GM12878 (cell line): Measurements from ENCODE around the gene DLG2. TPM values are rescaled to one million over a fixed set of nuclear protein-coding genes. Genes with fewer than 3 reads are reported as not detected.

Experiments used
- ATAC-seq: fragments of 200-7000 bp; cut with Tn5 transposase; 3 replicates; pipeline ENCODE4 v1.9.1; 2020; ENCODE audit warnings: mild to moderate bottlenecking, moderate library complexity
- BruUV-seq: library from RNA; stranded (reverse); fragments of 400-500 nt; replicated peaks from 2 replicates; lab custom pipeline; 2021; lab: Mats Ljungman, UMichigan
- CTCF ChIA-PET: fragments of 300-600 bp; sonication (Branson Sonifier 250); formaldehyde crosslinking; extraction: SDS; loops from one replicate; lab custom pipeline; 2021; ENCODE audit warnings: inconsistent platforms; lab: Yijun Ruan, JAX
- POLR2A ChIA-PET: fragments of 350-600 bp; formaldehyde crosslinking; extraction: SDS; loops from one replicate; lab custom pipeline; 2021; ENCODE audit warnings: inconsistent platforms; lab: Charles Lee
- RAD21 ChIA-PET: fragments of 300-600 bp; sonication (Branson Sonifier 250); formaldehyde crosslinking; loops from one replicate; lab custom pipeline; 2023; ENCODE audit warnings: antibody characterized with exemption; ENCODE audit not compliant: unreplicated experiment; lab: Charles Lee
- SMC1A ChIA-PET: fragments of 300-600 bp; sonication (Branson Sonifier 250); formaldehyde crosslinking; loops from one replicate; lab custom pipeline; 2023; ENCODE audit not compliant: unreplicated experiment, uncharacterized antibody; lab: Charles Lee
- DNase-seq: peaks from one replicate; pipeline ENCODE4 v3.0.0-alpha.2; 2011; ENCODE audit warnings: low read depth, low spot score
- FAIRE-seq: peaks from 3 replicates; lab custom pipeline; 2011; peaks lifted over from hg19 to GRCh38; lab: Jason Lieb, UNC
- H2AFZ ChIP-seq: 2 replicates; pipeline ENCODE4 v1.6.0; 2011; ENCODE audit warnings: low read depth, low read length, control low read depth; ENCODE audit not compliant: control insufficient read depth
- H3K27ac ChIP-seq: 2 replicates; pipeline ENCODE4 v1.5.1; 2011; ENCODE audit warnings: control low read depth; ENCODE audit not compliant: control insufficient read depth, insufficient read depth
- H3K27me3 ChIP-seq, 2 experiments: replicated peaks in 1 of 2; 2 replicates each; pipeline versions ENCODE4 v1.6.0 to v1.6.1; 2011; ENCODE audit warnings: low read length in 1 of 2; ENCODE audit not compliant: control insufficient read depth in 2 of 2, insufficient read depth in 2 of 2
- H3K36me3 ChIP-seq, 2 experiments: 2 replicates each; pipeline ENCODE4 v1.5.1; 2011; ENCODE audit warnings: low read length in 1 of 2; ENCODE audit not compliant: control insufficient read depth in 2 of 2, insufficient read depth in 2 of 2
- H3K4me1 ChIP-seq: 2 replicates; pipeline ENCODE4 v1.6.1; 2011; ENCODE audit warnings: mild to moderate bottlenecking, low read length, moderate library complexity, mixed read lengths; ENCODE audit not compliant: control insufficient read depth, insufficient read depth
- H3K4me2 ChIP-seq: 2 replicates; pipeline ENCODE4 v1.6.0; 2011; ENCODE audit warnings: control low read depth; ENCODE audit not compliant: control insufficient read depth, insufficient read depth
- H3K4me3 ChIP-seq: fragments of 200-600 bp; sonication (generic); 2 replicates; pipeline ENCODE4 v1.5.1; 2016
- H3K79me2 ChIP-seq: 2 replicates; pipeline ENCODE4 v1.6.0; 2011; ENCODE audit warnings: low read length; ENCODE audit not compliant: control insufficient read depth, insufficient read depth
- H3K9ac ChIP-seq: 2 replicates; pipeline ENCODE4 v1.8.0; 2011; ENCODE audit warnings: low read length, control low read depth, mixed read lengths; ENCODE audit not compliant: control insufficient read depth, insufficient read depth
- H3K9me3 ChIP-seq: replicated peaks from 3 replicates; pipeline ENCODE4 v1.5.1; 2011; ENCODE audit warnings: mild to moderate bottlenecking, low read length; ENCODE audit not compliant: control insufficient read depth, insufficient read depth
- H4K20me1 ChIP-seq: 2 replicates; pipeline ENCODE4 v1.6.0; 2011; ENCODE audit not compliant: control insufficient read depth, insufficient read depth
- BRCA1 ChIP-seq: IDR thresholded peaks from 2 replicates; pipeline ENCODE4 v1.6.1; 2011; ENCODE audit warnings: low read depth, low read length, improper control_type of control experiment
- CBFB ChIP-seq: IDR thresholded peaks from 2 replicates; pipeline ENCODE4 v1.6.1; 2016; ENCODE audit warnings: antibody characterized with exemption, low read depth
- CREB1 ChIP-seq: IDR thresholded peaks from 2 replicates; pipeline ENCODE4 v1.6.1; 2012; ENCODE audit warnings: low read depth, mild to moderate bottlenecking, inconsistent platforms
- E2F8 ChIP-seq: fragments of 450-650 bp; IDR thresholded peaks from 2 replicates; pipeline ENCODE4 v1.6.1; 2018; ENCODE audit warnings: mild to moderate bottlenecking, low read depth, moderate library complexity; ENCODE audit not compliant: partially characterized antibody
- EED ChIP-seq: sonication (generic); IDR thresholded peaks from 2 replicates; pipeline ENCODE4 v1.6.1; 2016; ENCODE audit warnings: antibody characterized with exemption, low read depth
- EGR1 ChIP-seq, 2 experiments: IDR thresholded peaks; 1 replicate in 1 of 2; 2 replicates in 1 of 2; pipeline ENCODE4 v1.6.1; 2011 to 2012; ENCODE audit warnings: low read depth in 2 of 2, low read length in 2 of 2, borderline replicate concordance in 1 of 2, mild to moderate bottlenecking in 1 of 2, moderate library complexity in 1 of 2
- EP300 ChIP-seq, 2 experiments: fragments of 150-350 bp in 1 of 2; IDR thresholded peaks; 2 replicates each; pipeline ENCODE4 v1.6.1; 2011 to 2012; ENCODE audit warnings: low read depth in 2 of 2, low read length in 2 of 2, borderline replicate concordance in 1 of 2, improper control_type of control experiment in 1 of 2, inconsistent platforms in 1 of 2; ENCODE audit not compliant: control insufficient read depth in 1 of 2
- ESRRA ChIP-seq: IDR thresholded peaks from 2 replicates; pipeline ENCODE4 v1.6.1; 2012; ENCODE audit warnings: mild to moderate bottlenecking, low read length, improper control_type of control experiment
- LARP7 ChIP-seq: fragments of 450-650 bp; IDR thresholded peaks from 2 replicates; pipeline ENCODE4 v1.6.1; 2017; ENCODE audit warnings: mild to moderate bottlenecking
- MXI1 ChIP-seq: fragments of 150-350 bp; IDR thresholded peaks from 2 replicates; pipeline ENCODE4 v1.6.1; 2011; ENCODE audit warnings: low read depth, mild to moderate bottlenecking, inconsistent platforms, low read length, improper control_type of control experiment
- MYB ChIP-seq: fragments of 150-350 bp; IDR thresholded peaks from 2 replicates; pipeline ENCODE4 v1.6.1; 2014; ENCODE audit warnings: mild to moderate bottlenecking, low read depth, low read length, borderline replicate concordance
- NBN ChIP-seq: fragments of 450-650 bp; IDR thresholded peaks from 2 replicates; pipeline ENCODE4 v1.6.1; 2016
- NR2C1 ChIP-seq: fragments of 450-650 bp; IDR thresholded peaks from 2 replicates; pipeline ENCODE4 v1.6.1; 2017; ENCODE audit warnings: antibody characterized with exemption, mild to moderate bottlenecking, moderate library complexity
- RBBP5 ChIP-seq: fragments of 200-600 bp; sonication (generic); conservative IDR thresholded peaks from 2 replicates; pipeline ENCODE4 v1.6.1; 2016
- SMAD5 ChIP-seq: IDR thresholded peaks from 2 replicates; pipeline ENCODE4 v1.6.1; 2016; ENCODE audit warnings: antibody characterized with exemption, low read depth
- SUZ12 ChIP-seq: fragments of 200-600 bp; sonication (generic); IDR thresholded peaks from one replicate; pipeline ENCODE4 v1.6.1; 2018; ENCODE audit warnings: antibody characterized with exemption, mild to moderate bottlenecking; ENCODE audit not compliant: unreplicated experiment
- USF2 ChIP-seq: IDR thresholded peaks from 2 replicates; pipeline ENCODE4 v1.6.1; 2011; ENCODE audit warnings: low read depth, low read length, improper control_type of control experiment, borderline replicate concordance
- WGBS: methylation state at CpG from one replicate; pipeline ENCODE4 v1.1.6; 2016; ENCODE audit warnings: low lambda C conversion rate; ENCODE audit not compliant: insufficient replicate concordance, insufficient coverage; ENCODE audit errors: missing lambda C conversion rate; 5-methylcytosine and 5-hydroxymethylcytosine counted together
- in situ Hi-C: fragments of 300-500 bp; cut with MboI; formaldehyde crosslinking; loops from 9 replicates; pipeline ENCODE4 v1.14.3; 2018; ENCODE audit warnings: mixed read lengths
- intact Hi-C: fragments of 100-400 bp; cut with micrococcal nuclease; formaldehyde crosslinking; loops from one replicate; pipeline ENCODE4 v1.14.2; 2022; ENCODE audit not compliant: unreplicated experiment
- polyA plus RNA-seq, 11 experiments: library from polyadenylated mRNA; depleted of rRNA in 4 of 11; unstranded in 6 of 11; stranded (reverse) in 5 of 11; fragments of >200 nt; fragmentation: Nextera tagmentation in 4 of 11; fragmentation: Illumina TruSeq in 1 of 11; extraction: Ambion mirVana in 4 of 11; extraction: Trizol in 1 of 11; gene quantifications; 1 replicate in 1 of 11; 2 replicates in 10 of 11; pipeline versions ENCODE4 v1.2.1 to v1.2.3, GENCODE V29; 2011 to 2016; ENCODE audit warnings: inconsistent platforms in 2 of 11, missing spikeins in 2 of 11, low read depth in 1 of 11
- total RNA-seq, 4 experiments: library from RNA; depleted of rRNA in 3 of 4; stranded (reverse); fragments of >200 nt in 3 of 4; fragmentation: Illumina TruSeq in 1 of 4; extraction: Trizol in 1 of 4; gene quantifications; 2 replicates each; pipeline versions ENCODE4 v1.2.1 to v1.2.3, GENCODE V29; 2013 to 2021

Gene DLG2
- total and polyA plus RNA-seq, 10 of the 15 experiments (the other 5 are each of a cell fraction or from before 2014, with no cell fraction given) = 0.09 to 0.98 (median 0.35) TPM

GRCh38 chr11:83608571-83608970, 2018.6 kb downstream of the DLG2 start:
- H3K27ac ChIP-seq = no peak overlapping the region
- H3K36me3 ChIP-seq = no peaks in the 10 kb centered on the region
- peaks cover 16% of the 10 kb centered on the region for H3K4me1 ChIP-seq
- ChIA-PET SMC1A (no interaction called here), CTCF (interaction anchor here (0.6 kb wide), 1 partner anchor 107 kb away, joined by 3 read pairs; no protein-coding TSS in a partner anchor), POLR2A (no interaction called here), RAD21 (no interaction called here)
- H3K27me3 ChIP-seq = no peaks in the 10 kb centered on the region
- in situ Hi-C loops = no loop called here
- H3K9me3 ChIP-seq = no peaks in the 10 kb centered on the region
- TF ChIP-seq SMAD5 = no peak
- no peak for TF ChIP-seq NBN
- TF ChIP-seq ESRRA = no peak
- no peak for TF ChIP-seq CBFB
- TF ChIP-seq CREB1 = no peak
- TF ChIP-seq NR2C1 = no peak
- TF ChIP-seq BRCA1 = no peak
- no peak for TF ChIP-seq MXI1
- TF ChIP-seq SUZ12 = no peak
- TF ChIP-seq EED = no peak
- no peak for TF ChIP-seq RBBP5
- no peak for TF ChIP-seq EP300 (IDR thresholded peaks at IDR 0.05; ENCODE audit: borderline replicate concordance in 1 of 2, control insufficient read depth in 1 of 2, low read depth in 2 of 2, low read length in 2 of 2)
- no peak for TF ChIP-seq LARP7
- TF ChIP-seq MYB = no peak
- no peak for TF ChIP-seq USF2
- no peak for TF ChIP-seq EGR1 (IDR thresholded peaks at IDR 0.05; ENCODE audit: borderline replicate concordance in 1 of 2, low read depth in 2 of 2, low read length in 2 of 2)
- TF ChIP-seq E2F8 = no peak
- intact Hi-C loops = no loop called here
- H4K20me1 ChIP-seq = no peaks in the 10 kb centered on the region
- no peak for DNase-seq
- no peak for FAIRE-seq
- no peak overlapping the region for H3K4me2 ChIP-seq
- BruUV-seq = no TSS peak
- no peak overlapping the region for H3K9ac ChIP-seq
- H3K79me2 ChIP-seq = no peaks in the 10 kb centered on the region
- no peak overlapping the region for H3K4me3 ChIP-seq
- ATAC-seq = no peak
- H2AFZ ChIP-seq = no peak overlapping the region
- WGBS = 100% methylated on average over 1 of the region's 1 CpG
